ENCODE results near the gene PTPN22.
A peak's percentile ranks its signal among the peaks of the same experiment; 100 is the strongest.

Gene PTPN22

DNA sequence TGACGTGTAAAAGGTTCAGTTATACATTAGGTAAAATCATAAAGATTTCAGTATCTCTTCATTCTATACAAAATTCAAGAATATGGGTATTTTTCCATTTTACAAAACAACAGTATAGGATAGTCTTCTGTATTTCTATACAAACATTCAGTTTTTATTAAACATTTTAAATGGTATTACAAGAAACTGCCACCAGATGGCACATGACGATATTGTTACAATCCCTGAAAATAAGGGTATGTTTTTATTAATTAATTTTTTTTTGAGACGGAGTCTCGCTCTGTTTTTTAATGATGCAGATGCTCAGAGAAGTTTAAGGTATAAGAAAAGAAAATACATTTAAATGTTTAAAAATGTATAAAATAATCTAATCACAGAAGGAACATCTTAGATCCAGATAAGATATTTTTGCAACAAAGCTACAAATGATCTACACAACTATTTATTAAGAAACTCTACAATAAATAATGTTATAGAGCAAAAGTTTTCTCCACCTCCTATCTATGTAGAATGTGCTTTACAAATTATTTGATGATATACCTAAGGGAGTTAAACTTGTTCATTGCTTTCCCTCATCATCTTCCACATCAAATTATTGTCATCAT is 35.7 kb downstream of the PTPN22 start:
- peak; percentile 70 for DNase-seq (ENCODE audit: low read depth, low spot score)
- TF ChIP-seq, protein P1, sequence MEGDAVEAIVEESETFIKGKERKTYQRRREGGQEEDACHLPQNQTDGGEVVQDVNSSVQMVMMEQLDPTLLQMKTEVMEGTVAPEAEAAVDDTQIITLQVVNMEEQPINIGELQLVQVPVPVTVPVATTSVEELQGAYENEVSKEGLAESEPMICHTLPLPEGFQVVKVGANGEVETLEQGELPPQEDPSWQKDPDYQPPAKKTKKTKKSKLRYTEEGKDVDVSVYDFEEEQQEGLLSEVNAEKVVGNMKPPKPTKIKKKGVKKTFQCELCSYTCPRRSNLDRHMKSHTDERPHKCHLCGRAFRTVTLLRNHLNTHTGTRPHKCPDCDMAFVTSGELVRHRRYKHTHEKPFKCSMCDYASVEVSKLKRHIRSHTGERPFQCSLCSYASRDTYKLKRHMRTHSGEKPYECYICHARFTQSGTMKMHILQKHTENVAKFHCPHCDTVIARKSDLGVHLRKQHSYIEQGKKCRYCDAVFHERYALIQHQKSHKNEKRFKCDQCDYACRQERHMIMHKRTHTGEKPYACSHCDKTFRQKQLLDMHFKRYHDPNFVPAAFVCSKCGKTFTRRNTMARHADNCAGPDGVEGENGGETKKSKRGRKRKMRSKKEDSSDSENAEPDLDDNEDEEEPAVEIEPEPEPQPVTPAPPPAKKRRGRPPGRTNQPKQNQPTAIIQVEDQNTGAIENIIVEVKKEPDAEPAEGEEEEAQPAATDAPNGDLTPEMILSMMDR (IDR thresholded peaks at IDR 0.05; ENCODE audit: low read depth, low read length): peak; percentile 35
- in situ Hi-C loops (cut with HindIII; ENCODE audit: low sequenced_read_pairs): no loop called here
- H3K4me3 ChIP-seq (ENCODE audit: low read depth, low read length): no peak overlapping the region

DNA sequence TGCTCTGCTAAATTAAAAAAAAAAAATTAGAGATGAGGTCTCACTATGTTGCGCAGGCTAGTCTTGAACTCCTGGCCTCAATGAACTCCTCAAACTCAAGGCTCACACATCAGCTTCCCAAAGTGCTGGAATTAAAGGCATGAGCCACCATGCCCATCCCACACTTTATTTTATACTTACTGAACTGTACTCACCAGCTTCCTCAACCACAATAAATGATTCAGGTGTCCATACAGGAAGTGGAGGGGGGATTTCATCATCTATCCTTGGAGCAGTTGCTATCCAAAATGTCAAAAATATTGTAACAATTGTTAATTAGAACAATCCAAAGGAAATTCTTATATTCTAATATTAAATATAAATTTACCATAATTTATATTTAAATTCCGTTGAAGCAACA is 36.8 kb downstream of the PTPN22 start:
- DNase-seq (ENCODE audit: low read depth, low spot score): no peak
- TF ChIP-seq, protein P1 (IDR thresholded peaks at IDR 0.05; ENCODE audit: low read depth, low read length): no peak
- H3K4me3 ChIP-seq (ENCODE audit: low read depth, low read length): no peak overlapping the region
- in situ Hi-C loops (cut with HindIII; ENCODE audit: low sequenced_read_pairs): no loop called here

DNA sequence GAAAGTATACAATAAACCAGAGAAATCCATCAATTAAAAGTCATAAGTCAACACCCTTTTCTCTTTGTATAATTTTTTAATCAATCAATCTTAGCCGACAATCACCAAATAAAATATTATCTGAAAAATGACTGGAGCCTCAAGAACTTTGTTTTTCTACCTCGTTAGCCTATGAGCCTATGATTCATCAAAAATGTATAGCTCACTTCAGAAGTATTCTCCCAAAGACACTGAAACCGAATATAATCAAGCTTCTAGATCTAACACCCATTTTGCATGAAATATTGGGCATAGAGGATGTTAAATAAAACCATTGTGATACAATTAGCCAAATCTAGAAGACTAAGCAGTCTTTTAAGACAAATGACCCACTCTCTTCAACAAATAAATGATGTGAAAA is 41.5 kb downstream of the PTPN22 start:
- peak; percentile 42 for DNase-seq (ENCODE audit: low read depth, low spot score)
- in situ Hi-C loops (cut with HindIII; ENCODE audit: low sequenced_read_pairs): no loop called here

DNA sequence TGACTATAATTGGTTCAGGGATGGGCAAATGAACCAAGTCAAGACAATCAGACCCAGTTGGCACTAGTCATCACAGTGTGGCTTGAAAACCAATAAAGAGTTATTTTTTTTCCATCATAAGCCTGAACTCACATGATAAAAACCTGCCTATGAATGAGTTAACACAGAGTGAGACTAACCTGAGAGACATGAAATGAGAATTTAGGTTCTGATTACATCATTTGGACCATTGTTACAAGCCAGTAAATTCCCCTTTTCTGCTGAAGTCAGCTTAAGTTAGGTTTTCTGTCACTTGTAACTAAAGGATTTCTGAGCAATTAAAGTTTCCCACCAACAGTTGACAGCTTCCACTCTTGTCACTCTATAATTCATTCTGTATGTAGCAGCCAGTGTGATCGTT is 49.6 kb downstream of the PTPN22 start:
- TF ChIP-seq, protein P1 (IDR thresholded peaks at IDR 0.05; ENCODE audit: low read depth, low read length): no peak
- DNase-seq (ENCODE audit: low read depth, low spot score): no peak
- in situ Hi-C loops (cut with HindIII; ENCODE audit: low sequenced_read_pairs): no loop called here
- no peak overlapping the region for H3K4me3 ChIP-seq (ENCODE audit: low read depth, low read length)

More for the DNA sequence above, 41.5 kb downstream of the PTPN22 start:
- H3K4me3 ChIP-seq (ENCODE audit: low read depth, low read length): no peak overlapping the region
- TF ChIP-seq, protein P1 (IDR thresholded peaks at IDR 0.05; ENCODE audit: low read depth, low read length): no peak

DNA sequence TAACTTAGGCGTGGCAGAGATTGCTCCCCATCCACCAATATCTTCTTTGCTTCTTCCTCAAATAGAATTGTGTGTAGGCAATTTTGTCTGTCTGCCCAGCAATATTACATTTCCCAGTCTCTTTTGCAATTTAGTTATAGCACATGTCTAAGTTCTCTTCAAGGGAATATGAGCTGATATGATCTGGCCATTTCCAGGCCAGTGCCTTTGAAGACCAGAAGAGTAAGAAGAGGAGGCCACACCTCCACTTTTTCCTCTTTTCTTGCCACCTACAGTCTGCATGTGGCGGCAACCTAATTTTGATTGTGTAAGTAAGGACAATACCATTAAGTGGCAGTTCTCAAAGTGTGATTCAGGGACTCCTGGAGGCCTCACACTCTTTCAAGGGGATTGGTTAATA is 52.9 kb downstream of the PTPN22 start:
- TF ChIP-seq, protein P1 (IDR thresholded peaks at IDR 0.05; ENCODE audit: low read depth, low read length): no peak
- DNase-seq (ENCODE audit: low read depth, low spot score): no peak
- no peak overlapping the region for H3K4me3 ChIP-seq (ENCODE audit: low read depth, low read length)
- in situ Hi-C loops (cut with HindIII; ENCODE audit: low sequenced_read_pairs): no loop called here

DNA sequence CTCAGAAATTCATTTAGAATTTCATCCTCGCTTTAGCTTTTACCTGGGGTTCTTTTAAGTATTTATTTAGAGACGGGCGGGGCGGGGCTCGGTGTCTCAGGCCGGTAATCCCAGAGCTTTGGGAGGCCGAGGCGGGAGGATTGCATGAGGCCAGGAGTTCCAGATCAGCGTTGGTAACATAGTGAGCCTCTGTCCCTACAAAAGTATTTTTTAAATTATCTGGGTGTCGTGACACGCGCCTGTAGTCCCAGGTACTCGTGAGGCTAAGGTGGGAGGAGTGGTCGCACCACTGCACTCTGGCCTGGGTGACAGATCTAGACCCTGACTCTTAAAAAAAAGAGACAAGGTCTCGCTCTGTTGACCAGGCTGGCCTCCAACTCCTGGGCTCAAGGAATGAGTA is 58.3 kb downstream of the PTPN22 start:
- no peak overlapping the region for H3K4me3 ChIP-seq (ENCODE audit: low read depth, low read length)
- DNase-seq (ENCODE audit: low read depth, low spot score): no peak
- TF ChIP-seq, protein P1 (IDR thresholded peaks at IDR 0.05; ENCODE audit: low read depth, low read length): no peak
- in situ Hi-C loops (cut with HindIII; ENCODE audit: low sequenced_read_pairs): no loop called here

Data from astrocyte of the spinal cord (primary cell).